Measurements from ENCODE around the gene SLC66A1.

SLC66A1 gene

GRCh38 chr1:19305880-19306279 is 6.2 kb upstream of the SLC66A1 start:
- H3K4me1 ChIP-seq (ENCODE audit: control insufficient read depth in 2 of 2, insufficient read depth in 1 of 2, low read depth in 1 of 2, low read length in 2 of 2), result peaks cover 3% of the 10 kb centered on the region in 2 donors
- no peak overlapping the region for H3K27ac ChIP-seq (replicated peaks; ENCODE audit: low read length)
- H4K8ac ChIP-seq (ENCODE audit: low read depth, low read length), result no peak overlapping the region
- DNase-seq (ENCODE audit: low spot score), result no peak
- no peak overlapping the region for H2BK5ac ChIP-seq (ENCODE audit: low read length)
- H2AK5ac ChIP-seq (ENCODE audit: low read depth, low read length), result no peak overlapping the region
- H3K9ac ChIP-seq (ENCODE audit: low read depth, low read length, poor library complexity), result no peak overlapping the region
- H3K4ac ChIP-seq (ENCODE audit: low read length), result no peak overlapping the region
- no peaks in the 10 kb centered on the region for H3K79me1 ChIP-seq (ENCODE audit: low read depth, low read length)
- no peak overlapping the region for H2BK120ac ChIP-seq (ENCODE audit: low read depth, low read length)
- H3K4me3 ChIP-seq (ENCODE audit: low read length in 2 of 2), result no peak overlapping the region
- H3K36me3 ChIP-seq (replicated peaks in 1 of 2; ENCODE audit: control insufficient read depth in 2 of 2, insufficient read depth in 2 of 2, low read length in 2 of 2), result peaks cover 42 to 83% of the 10 kb centered on the region in 2 donors
- peaks cover 0 to 2% (median 0%) of the 10 kb centered on the region in 3 experiments for H3K27me3 ChIP-seq (ENCODE audit: control insufficient read depth in 3 of 3, insufficient read depth in 3 of 3, low read depth in 1 of 3, low read length in 3 of 3)
- WGBS, 2 donors (ENCODE audit: extremely low coverage in 2 of 2, insufficient read length in 2 of 2, insufficient replicate concordance in 1 of 2), result no CpG with 5 or more reads among the region's 11 CpGs
- H2BK12ac ChIP-seq (ENCODE audit: low read length), result peak overlapping the region; percentile 17
- H4K91ac ChIP-seq (ENCODE audit: low read depth, low read length, poor library complexity), result no peak overlapping the region
- H3K23ac ChIP-seq (ENCODE audit: low read depth, low read length, poor library complexity), result no peak overlapping the region
- no peak overlapping the region for H2BK15ac ChIP-seq (ENCODE audit: low read length)
- H3K18ac ChIP-seq (ENCODE audit: low read length), result no peak overlapping the region
- H3K4me2 ChIP-seq (ENCODE audit: insufficient read depth, low read length, poor library complexity, severe bottlenecking), result no peak overlapping the region
- no peak overlapping the region for H2AFZ ChIP-seq (ENCODE audit: low read length)
- no peak overlapping the region for H3K14ac ChIP-seq (ENCODE audit: low read length)
- no peaks in the 10 kb centered on the region for H3K9me3 ChIP-seq (replicated peaks in 1 of 2; ENCODE audit: control insufficient read depth in 2 of 2, insufficient read depth in 1 of 2, low read depth in 1 of 2, low read length in 2 of 2)

GRCh38 chr1:19306941-19307340 is 5.2 kb upstream of the SLC66A1 start:
- Histone ChIP-seq H3K4ac (ENCODE audit: low read length) (no peak overlapping the region), H3K4me3 (ENCODE audit: low read length in 2 of 2) (no peak overlapping the region), H2BK12ac (ENCODE audit: low read length) (no peak overlapping the region), H3K4me2 (ENCODE audit: insufficient read depth, low read length, poor library complexity, severe bottlenecking) (no peak overlapping the region), H3K4me1 (ENCODE audit: control insufficient read depth in 2 of 2, insufficient read depth in 1 of 2, low read depth in 1 of 2, low read length in 2 of 2) (peaks cover 3 to 8% of the 10 kb centered on the region in 2 donors), H3K9me3 (replicated peaks in 1 of 2; ENCODE audit: control insufficient read depth in 2 of 2, insufficient read depth in 1 of 2, low read depth in 1 of 2, low read length in 2 of 2) (no peaks in the 10 kb centered on the region), H4K91ac (ENCODE audit: low read depth, low read length, poor library complexity) (no peak overlapping the region), H3K14ac (ENCODE audit: low read length) (no peak overlapping the region), H3K23ac (ENCODE audit: low read depth, low read length, poor library complexity) (no peak overlapping the region), H2AFZ (ENCODE audit: low read length) (no peak overlapping the region), H4K8ac (ENCODE audit: low read depth, low read length) (no peak overlapping the region), H2BK120ac (ENCODE audit: low read depth, low read length) (no peak overlapping the region), H3K9ac (ENCODE audit: low read depth, low read length, poor library complexity) (no peak overlapping the region), H3K36me3 (replicated peaks in 1 of 2; ENCODE audit: control insufficient read depth in 2 of 2, insufficient read depth in 2 of 2, low read length in 2 of 2) (peaks cover 41 to 79% of the 10 kb centered on the region in 2 donors), H3K18ac (ENCODE audit: low read length) (no peak overlapping the region), H2AK5ac (ENCODE audit: low read depth, low read length) (no peak overlapping the region), H3K79me1 (ENCODE audit: low read depth, low read length) (peaks cover 8% of the 10 kb centered on the region), H2BK15ac (ENCODE audit: low read length) (no peak overlapping the region), H3K27ac (replicated peaks; ENCODE audit: low read length) (no peak overlapping the region), H3K27me3 (ENCODE audit: control insufficient read depth in 3 of 3, insufficient read depth in 3 of 3, low read depth in 1 of 3, low read length in 3 of 3) (peaks cover 0 to 2% (median 0%) of the 10 kb centered on the region in 3 experiments), H2BK5ac (ENCODE audit: low read length) (no peak overlapping the region)
- no peak for DNase-seq (ENCODE audit: low spot score)
- WGBS, 2 donors (ENCODE audit: extremely low coverage in 2 of 2, insufficient read length in 2 of 2, insufficient replicate concordance in 1 of 2), result no CpG with 5 or more reads among the region's 6 CpGs

GRCh38 chr1:19307794-19308508 is 4.2 kb upstream of the SLC66A1 start:
- Histone ChIP-seq H2AK5ac (ENCODE audit: low read depth, low read length) (no peak overlapping the region), H3K79me1 (ENCODE audit: low read depth, low read length) (peaks cover 13% of the 10 kb centered on the region), H3K18ac (ENCODE audit: low read length) (no peak overlapping the region), H2AFZ (ENCODE audit: low read length) (no peak overlapping the region), H3K4me3 (ENCODE audit: low read length in 2 of 2) (no peak overlapping the region), H4K8ac (ENCODE audit: low read depth, low read length) (no peak overlapping the region), H2BK15ac (ENCODE audit: low read length) (no peak overlapping the region), H2BK12ac (ENCODE audit: low read length) (no peak overlapping the region), H3K4me1 (ENCODE audit: control insufficient read depth in 2 of 2, insufficient read depth in 1 of 2, low read depth in 1 of 2, low read length in 2 of 2) (peaks cover 5 to 10% of the 10 kb centered on the region in 2 donors), H3K14ac (ENCODE audit: low read length) (no peak overlapping the region), H3K27ac (replicated peaks; ENCODE audit: low read length) (no peak overlapping the region), H3K27me3 (ENCODE audit: control insufficient read depth in 3 of 3, insufficient read depth in 3 of 3, low read depth in 1 of 3, low read length in 3 of 3) (peaks cover 0 to 2% (median 0%) of the 10 kb centered on the region in 3 experiments), H3K4ac (ENCODE audit: low read length) (no peak overlapping the region), H3K9me3 (replicated peaks in 1 of 2; ENCODE audit: control insufficient read depth in 2 of 2, insufficient read depth in 1 of 2, low read depth in 1 of 2, low read length in 2 of 2) (no peaks in the 10 kb centered on the region), H3K4me2 (ENCODE audit: insufficient read depth, low read length, poor library complexity, severe bottlenecking) (no peak overlapping the region), H3K9ac (ENCODE audit: low read depth, low read length, poor library complexity) (no peak overlapping the region), H2BK5ac (ENCODE audit: low read length) (no peak overlapping the region), H4K91ac (ENCODE audit: low read depth, low read length, poor library complexity) (no peak overlapping the region), H3K36me3 (replicated peaks in 1 of 2; ENCODE audit: control insufficient read depth in 2 of 2, insufficient read depth in 2 of 2, low read length in 2 of 2) (peaks cover 39 to 69% of the 10 kb centered on the region in 2 donors), H3K23ac (ENCODE audit: low read depth, low read length, poor library complexity) (no peak overlapping the region), H2BK120ac (ENCODE audit: low read depth, low read length) (no peak overlapping the region)
- DNase-seq (ENCODE audit: low spot score), result no peak
- WGBS, 2 donors (ENCODE audit: extremely low coverage in 2 of 2, insufficient read length in 2 of 2, insufficient replicate concordance in 1 of 2), result no CpG with 5 or more reads among the region's 10 CpGs

GRCh38 chr1:19308509-19308907 is 3.6 kb upstream of the SLC66A1 start:
- no peaks in the 10 kb centered on the region for H3K9me3 ChIP-seq (replicated peaks in 1 of 2; ENCODE audit: control insufficient read depth in 2 of 2, insufficient read depth in 1 of 2, low read depth in 1 of 2, low read length in 2 of 2)
- H2AK5ac ChIP-seq (ENCODE audit: low read depth, low read length), result no peak overlapping the region
- H3K4me2 ChIP-seq (ENCODE audit: insufficient read depth, low read length, poor library complexity, severe bottlenecking), result no peak overlapping the region
- H3K79me1 ChIP-seq (ENCODE audit: low read depth, low read length), result peaks cover 13% of the 10 kb centered on the region
- H4K8ac ChIP-seq (ENCODE audit: low read depth, low read length), result no peak overlapping the region
- H3K4me1 ChIP-seq (ENCODE audit: control insufficient read depth in 2 of 2, insufficient read depth in 1 of 2, low read depth in 1 of 2, low read length in 2 of 2), result peaks cover 6 to 12% of the 10 kb centered on the region in 2 donors
- no peak overlapping the region for H2BK15ac ChIP-seq (ENCODE audit: low read length)
- no peak overlapping the region for H4K91ac ChIP-seq (ENCODE audit: low read depth, low read length, poor library complexity)
- H2BK120ac ChIP-seq (ENCODE audit: low read depth, low read length), result no peak overlapping the region
- DNase-seq (ENCODE audit: low spot score), result no peak
- peaks cover 0 to 2% (median 0%) of the 10 kb centered on the region in 3 experiments for H3K27me3 ChIP-seq (ENCODE audit: control insufficient read depth in 3 of 3, insufficient read depth in 3 of 3, low read depth in 1 of 3, low read length in 3 of 3)
- H3K27ac ChIP-seq (replicated peaks; ENCODE audit: low read length), result no peak overlapping the region
- no peak overlapping the region for H3K9ac ChIP-seq (ENCODE audit: low read depth, low read length, poor library complexity)
- no peak overlapping the region for H3K23ac ChIP-seq (ENCODE audit: low read depth, low read length, poor library complexity)
- H3K36me3 ChIP-seq (replicated peaks in 1 of 2; ENCODE audit: control insufficient read depth in 2 of 2, insufficient read depth in 2 of 2, low read length in 2 of 2), result peaks cover 36 to 64% of the 10 kb centered on the region in 2 donors
- H3K4ac ChIP-seq (ENCODE audit: low read length), result no peak overlapping the region
- no peak overlapping the region for H2BK12ac ChIP-seq (ENCODE audit: low read length)
- no CpG with 5 or more reads among the region's 3 CpGs for WGBS, 2 donors (ENCODE audit: extremely low coverage in 2 of 2, insufficient read length in 2 of 2, insufficient replicate concordance in 1 of 2)
- no peak overlapping the region for H3K18ac ChIP-seq (ENCODE audit: low read length)
- no peak overlapping the region for H2AFZ ChIP-seq (ENCODE audit: low read length)
- no peak overlapping the region for H2BK5ac ChIP-seq (ENCODE audit: low read length)
- H3K14ac ChIP-seq (ENCODE audit: low read length), result no peak overlapping the region
- H3K4me3 ChIP-seq (ENCODE audit: low read length in 2 of 2), result no peak overlapping the region
